ENCODE results near the gene STARD10. TPM values are rescaled to one million over a fixed set of nuclear protein-coding genes. Genes with fewer than 3 reads are reported as not detected.

STARD10 gene
- total RNA-seq, 1 donor from 2014 or later: 94.8 TPM

DNA sequence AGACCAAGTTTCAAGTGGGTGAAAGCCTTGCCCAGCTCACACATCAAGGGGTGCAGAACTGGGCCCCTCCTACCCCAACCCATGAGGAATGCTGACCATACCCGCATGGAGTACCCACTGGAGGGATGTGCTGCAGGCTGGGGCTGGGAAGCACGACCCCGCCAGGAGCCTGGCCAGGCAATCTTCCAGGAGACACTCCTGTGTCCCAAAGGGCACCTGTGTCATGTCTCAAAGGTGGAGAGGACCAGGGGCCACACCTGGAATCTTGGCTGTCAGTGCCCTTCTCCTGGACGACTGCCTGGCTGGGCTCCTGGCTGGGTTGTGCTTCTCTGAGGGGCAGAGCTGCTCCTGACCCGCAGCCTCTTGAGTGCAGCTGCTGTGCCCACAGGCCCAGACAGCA lies 48.3 kb downstream of the STARD10 start:
- no peak for DNase-seq (ENCODE audit: low read depth)
- Histone ChIP-seq H3K36me3 (ENCODE audit: control insufficient read depth, insufficient read depth, low read length) (no peaks in the 10 kb centered on the region), H3K27me3 (ENCODE audit: control insufficient read depth, insufficient read depth, low read length) (no peaks in the 10 kb centered on the region), H3K4me3 (ENCODE audit: low read depth, low read length) (no peak overlapping the region)
- no peak for TF ChIP-seq CTCF (IDR thresholded peaks at IDR 0.05; ENCODE audit: insufficient read depth, low read length, poor library complexity, severe bottlenecking)

GRCh38 chr11:72744474-72744873 lies 49.4 kb downstream of the STARD10 start:
- no peak for DNase-seq (ENCODE audit: low read depth)
- TF ChIP-seq CTCF (IDR thresholded peaks at IDR 0.05; ENCODE audit: insufficient read depth, low read length, poor library complexity, severe bottlenecking): no peak
- H3K27me3 ChIP-seq (ENCODE audit: control insufficient read depth, insufficient read depth, low read length): no peaks in the 10 kb centered on the region
- no peak overlapping the region for H3K4me3 ChIP-seq (ENCODE audit: low read depth, low read length)
- H3K36me3 ChIP-seq (ENCODE audit: control insufficient read depth, insufficient read depth, low read length): no peaks in the 10 kb centered on the region

- no peak for DNase-seq (ENCODE audit: low read depth)
- no peak for TF ChIP-seq CTCF (IDR thresholded peaks at IDR 0.05; ENCODE audit: insufficient read depth, low read length, poor library complexity, severe bottlenecking)
- H3K36me3 ChIP-seq (ENCODE audit: control insufficient read depth, insufficient read depth, low read length): no peaks in the 10 kb centered on the region
- H3K4me3 ChIP-seq (ENCODE audit: low read depth, low read length): no peak overlapping the region
- no peaks in the 10 kb centered on the region for H3K27me3 ChIP-seq (ENCODE audit: control insufficient read depth, insufficient read depth, low read length)
Measured at GRCh38 chr11:72743321-72744221, 50.3 kb downstream of the STARD10 start.

DNA sequence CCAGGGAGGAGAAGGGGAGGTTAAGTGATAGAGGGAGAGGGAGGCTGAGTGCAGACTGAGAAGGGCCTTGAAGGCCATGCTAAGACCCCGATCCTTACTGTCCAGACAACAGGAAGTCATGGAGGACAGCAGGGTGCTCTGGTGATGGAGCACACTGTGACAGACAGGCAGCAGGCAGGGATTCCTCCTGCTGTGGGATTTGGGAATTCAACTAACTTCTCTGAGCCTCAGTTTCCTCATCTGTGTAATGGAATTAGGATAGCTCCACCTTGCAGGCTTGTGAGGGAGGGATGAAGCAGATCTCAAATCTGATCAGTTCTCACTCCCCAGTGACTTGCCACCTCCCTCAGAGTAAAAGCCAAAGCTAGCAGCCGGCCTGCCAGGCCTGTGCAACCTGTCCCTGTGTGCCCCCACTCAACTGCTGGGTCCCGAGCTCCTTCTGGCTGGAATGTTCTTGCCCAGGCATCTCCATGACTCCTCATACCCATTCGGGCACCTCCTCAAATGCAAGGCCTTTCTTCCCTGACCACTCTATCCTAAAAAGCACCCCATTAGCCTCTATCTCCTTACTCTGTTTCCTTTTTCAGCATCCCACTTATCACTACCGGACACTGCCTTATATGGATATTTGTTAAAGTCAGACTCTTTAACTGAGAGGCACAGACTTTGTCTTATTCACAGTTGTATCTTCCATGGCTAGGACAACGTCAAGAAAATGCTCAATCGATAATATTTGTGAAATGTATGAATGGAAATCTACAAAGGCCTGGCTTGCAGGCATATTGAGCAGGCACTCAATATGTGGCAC lies 51.1 kb downstream of the STARD10 start:
- H3K27me3 ChIP-seq (ENCODE audit: control insufficient read depth, insufficient read depth, low read length): no peaks in the 10 kb centered on the region
- TF ChIP-seq CTCF (IDR thresholded peaks at IDR 0.05; ENCODE audit: insufficient read depth, low read length, poor library complexity, severe bottlenecking): no peak
- H3K4me3 ChIP-seq (ENCODE audit: low read depth, low read length): no peak overlapping the region
- DNase-seq (ENCODE audit: low read depth): no peak
- no peaks in the 10 kb centered on the region for H3K36me3 ChIP-seq (ENCODE audit: control insufficient read depth, insufficient read depth, low read length)

DNA sequence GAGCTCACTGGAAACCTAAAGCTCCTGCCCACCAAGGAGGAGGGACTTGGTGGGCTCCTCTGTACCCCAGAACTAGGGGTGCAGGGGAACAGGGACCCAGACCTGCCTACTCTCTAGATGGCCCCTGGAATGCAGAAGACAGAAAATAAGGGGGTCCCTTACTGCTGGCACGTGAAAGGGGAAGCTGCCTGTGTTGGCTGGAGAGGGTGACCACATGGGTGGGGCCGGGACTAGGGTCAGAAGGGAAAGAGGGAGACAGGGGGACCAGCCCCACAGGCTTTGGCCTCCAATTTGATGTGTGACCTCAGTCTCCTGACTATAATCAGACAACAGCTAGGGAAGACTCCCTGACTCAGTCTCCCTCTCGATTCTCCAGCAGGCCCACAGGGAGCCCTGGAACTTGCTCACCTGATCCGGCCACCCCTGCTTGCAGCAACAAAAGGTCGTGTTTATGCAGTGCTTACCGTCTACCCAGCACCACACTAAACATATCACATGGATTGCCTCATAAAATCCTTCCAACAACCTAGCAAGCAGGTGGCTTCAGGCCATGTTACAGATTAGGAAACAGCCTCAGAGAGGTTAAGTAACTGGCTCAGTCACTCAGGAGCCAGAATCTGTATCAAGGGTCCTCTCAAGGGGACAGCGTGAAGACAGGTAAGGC lies 51.9 kb downstream of the STARD10 start:
- TF ChIP-seq CTCF (IDR thresholded peaks at IDR 0.05; ENCODE audit: insufficient read depth, low read length, poor library complexity, severe bottlenecking): no peak
- no peak overlapping the region for H3K4me3 ChIP-seq (ENCODE audit: low read depth, low read length)
- DNase-seq (ENCODE audit: low read depth): no peak
- H3K27me3 ChIP-seq (ENCODE audit: control insufficient read depth, insufficient read depth, low read length): no peaks in the 10 kb centered on the region
- H3K36me3 ChIP-seq (ENCODE audit: control insufficient read depth, insufficient read depth, low read length): no peaks in the 10 kb centered on the region

Measured in kidney epithelial cell (primary cell).